Chondrocyte (in vitro differentiated cells): Measurements from ENCODE around the gene RAD18. TPM values are rescaled to one million over a fixed set of nuclear protein-coding genes. Genes with fewer than 3 reads are reported as not detected.

Experiments
- DNase-seq: peaks from one replicate; pipeline ENCODE4 v3.0.0; 2021; ENCODE audit warnings: mixed read lengths, low spot score
- H3K27ac Mint-ChIP-seq: one replicate; pipeline ENCODE4 v1.8.0; 2021; ENCODE audit warnings: mild to moderate bottlenecking, moderate library complexity, mixed read lengths; ENCODE audit not compliant: unreplicated experiment
- H3K27me3 Mint-ChIP-seq: 2 replicates; pipeline ENCODE4 v1.8.0; 2021; ENCODE audit warnings: low read depth, mixed read lengths
- H3K36me3 Mint-ChIP-seq: 2 replicates; pipeline ENCODE4 v1.8.0; 2021; ENCODE audit warnings: low read depth, mixed read lengths
- H3K4me1 Mint-ChIP-seq: 2 replicates; pipeline ENCODE4 v1.8.0; 2021; ENCODE audit warnings: low read depth, mild to moderate bottlenecking, mixed read lengths
- H3K4me3 Mint-ChIP-seq: one replicate; pipeline ENCODE4 v1.8.0; 2021; ENCODE audit warnings: mild to moderate bottlenecking, moderate library complexity, mixed read lengths; ENCODE audit not compliant: unreplicated experiment
- H3K9me3 Mint-ChIP-seq: 2 replicates; pipeline ENCODE4 v1.8.0; 2021; ENCODE audit warnings: low read depth, mixed read lengths
- total RNA-seq: library from RNA; stranded (reverse); gene quantifications from 3 replicates; pipeline ENCODE4 v1.2.1, GENCODE V29; 2021
- TF ChIP-seq, protein P1 (sequence below): fragments of 200-600 bp; sonication (generic); IDR thresholded peaks from 2 replicates; pipeline ENCODE4 v1.5.0; 2021; ENCODE audit warnings: antibody characterized with exemption, mild to moderate bottlenecking, moderate library complexity

Gene RAD18
- total RNA-seq, 1 donor from 2014 or later = 9.7 TPM

DNA sequence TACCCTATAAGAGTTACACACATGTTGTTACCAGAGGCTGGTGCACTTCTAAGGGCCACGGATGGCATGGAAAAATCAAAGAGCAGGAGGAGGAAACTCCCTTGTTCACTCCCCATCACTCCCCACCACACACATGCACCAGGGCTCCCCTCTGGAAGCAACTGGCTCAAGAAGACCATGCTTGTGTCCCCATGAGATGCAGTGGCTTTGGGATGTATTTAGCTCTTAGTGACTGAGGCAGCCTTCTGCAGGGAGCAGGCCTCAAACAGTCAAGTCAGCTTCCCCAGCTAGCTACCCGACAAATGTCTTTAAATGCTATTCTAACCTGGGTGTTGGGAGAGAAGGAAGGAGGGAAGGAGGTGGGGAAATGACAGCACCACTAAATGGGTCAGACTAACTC, 32.9 kb upstream of the RAD18 start:
- TF ChIP-seq, protein P1, sequence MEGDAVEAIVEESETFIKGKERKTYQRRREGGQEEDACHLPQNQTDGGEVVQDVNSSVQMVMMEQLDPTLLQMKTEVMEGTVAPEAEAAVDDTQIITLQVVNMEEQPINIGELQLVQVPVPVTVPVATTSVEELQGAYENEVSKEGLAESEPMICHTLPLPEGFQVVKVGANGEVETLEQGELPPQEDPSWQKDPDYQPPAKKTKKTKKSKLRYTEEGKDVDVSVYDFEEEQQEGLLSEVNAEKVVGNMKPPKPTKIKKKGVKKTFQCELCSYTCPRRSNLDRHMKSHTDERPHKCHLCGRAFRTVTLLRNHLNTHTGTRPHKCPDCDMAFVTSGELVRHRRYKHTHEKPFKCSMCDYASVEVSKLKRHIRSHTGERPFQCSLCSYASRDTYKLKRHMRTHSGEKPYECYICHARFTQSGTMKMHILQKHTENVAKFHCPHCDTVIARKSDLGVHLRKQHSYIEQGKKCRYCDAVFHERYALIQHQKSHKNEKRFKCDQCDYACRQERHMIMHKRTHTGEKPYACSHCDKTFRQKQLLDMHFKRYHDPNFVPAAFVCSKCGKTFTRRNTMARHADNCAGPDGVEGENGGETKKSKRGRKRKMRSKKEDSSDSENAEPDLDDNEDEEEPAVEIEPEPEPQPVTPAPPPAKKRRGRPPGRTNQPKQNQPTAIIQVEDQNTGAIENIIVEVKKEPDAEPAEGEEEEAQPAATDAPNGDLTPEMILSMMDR = no peak
- H3K36me3 Mint-ChIP-seq = no peaks in the 10 kb centered on the region
- H3K27ac Mint-ChIP-seq = no peak overlapping the region
- H3K4me3 Mint-ChIP-seq = no peak overlapping the region
- H3K27me3 Mint-ChIP-seq = peaks cover 2% of the 10 kb centered on the region
- no peak for DNase-seq
- no peaks in the 10 kb centered on the region for H3K4me1 Mint-ChIP-seq
- H3K9me3 Mint-ChIP-seq = no peaks in the 10 kb centered on the region

DNA sequence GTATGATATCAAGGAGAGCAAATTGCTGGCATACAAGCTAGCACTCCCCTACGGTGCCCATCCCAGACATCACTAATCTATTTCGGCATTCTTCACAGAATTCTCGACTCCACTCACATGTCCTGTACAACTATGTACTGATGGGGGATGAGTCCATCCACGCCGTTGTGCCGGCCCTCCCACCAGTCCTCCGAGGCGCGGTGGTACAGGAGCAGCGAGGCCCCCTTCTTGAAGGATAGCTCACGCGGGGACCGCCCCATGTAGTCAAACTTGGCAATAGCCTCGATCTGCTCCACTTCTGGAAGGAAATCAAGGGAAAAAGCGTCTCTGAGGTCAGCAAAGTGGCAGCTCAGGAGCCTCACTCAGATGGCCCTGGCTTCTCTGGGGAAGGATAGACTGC, 31.0 kb upstream of the RAD18 start:
- DNase-seq = no peak
- H3K36me3 Mint-ChIP-seq = no peaks in the 10 kb centered on the region
- H3K4me1 Mint-ChIP-seq = peaks cover 3% of the 10 kb centered on the region
- TF ChIP-seq, protein P1 = no peak
- no peaks in the 10 kb centered on the region for H3K9me3 Mint-ChIP-seq
- no peaks in the 10 kb centered on the region for H3K27me3 Mint-ChIP-seq
- no peak overlapping the region for H3K4me3 Mint-ChIP-seq
- no peak overlapping the region for H3K27ac Mint-ChIP-seq

DNA sequence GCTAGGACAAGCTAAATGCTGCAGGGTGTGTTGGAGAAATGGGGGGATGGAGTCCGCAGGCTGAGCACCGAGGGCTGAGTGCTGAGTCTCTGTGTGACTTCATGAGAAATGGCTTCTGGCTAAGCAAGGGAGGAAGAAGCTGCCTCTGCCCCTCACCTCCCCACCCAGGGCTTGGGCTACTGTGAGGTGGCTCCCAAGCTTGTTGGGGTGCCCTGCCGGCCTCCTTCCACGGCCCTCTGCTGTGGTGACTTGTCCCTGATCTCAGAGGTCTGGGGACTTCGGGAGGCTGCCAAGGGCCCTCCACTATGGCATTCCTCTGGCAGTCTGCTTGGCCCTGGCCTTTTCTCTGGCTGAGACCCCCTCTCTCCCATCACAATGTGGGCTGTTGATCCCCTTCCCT, 30.1 kb upstream of the RAD18 start:
- DNase-seq = no peak
- Mint-ChIP-seq H3K4me3 (no peak overlapping the region), H3K27ac (no peak overlapping the region), H3K9me3 (no peaks in the 10 kb centered on the region), H3K36me3 (no peaks in the 10 kb centered on the region), H3K4me1 (peaks cover 8% of the 10 kb centered on the region), H3K27me3 (no peaks in the 10 kb centered on the region)
- TF ChIP-seq, protein P1 = no peak

DNA sequence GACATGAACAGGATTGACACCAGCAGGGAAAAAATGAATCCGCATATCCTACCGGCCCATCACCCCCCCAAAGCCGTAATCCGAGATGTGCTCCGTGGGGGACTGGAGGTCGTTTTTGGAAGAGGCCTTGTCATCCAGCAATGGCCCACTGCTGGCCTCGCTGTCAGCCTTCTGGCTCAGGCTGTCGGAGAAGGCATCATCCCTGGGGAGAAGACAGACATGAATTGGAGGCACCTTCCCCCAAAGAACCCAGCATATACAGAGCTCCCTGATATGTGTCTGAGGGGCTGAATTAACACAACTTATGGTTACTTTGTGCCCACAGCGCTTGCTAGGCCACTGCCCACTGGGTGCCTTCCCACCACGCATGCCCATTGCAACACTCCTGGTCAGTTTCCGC, 29.6 kb upstream of the RAD18 start:
- no peak overlapping the region for H3K4me3 Mint-ChIP-seq
- peaks cover 11% of the 10 kb centered on the region for H3K4me1 Mint-ChIP-seq
- H3K9me3 Mint-ChIP-seq = no peaks in the 10 kb centered on the region
- H3K27me3 Mint-ChIP-seq = no peaks in the 10 kb centered on the region
- no peak overlapping the region for H3K27ac Mint-ChIP-seq
- TF ChIP-seq, protein P1 = no peak
- DNase-seq = no peak
- no peaks in the 10 kb centered on the region for H3K36me3 Mint-ChIP-seq

DNA sequence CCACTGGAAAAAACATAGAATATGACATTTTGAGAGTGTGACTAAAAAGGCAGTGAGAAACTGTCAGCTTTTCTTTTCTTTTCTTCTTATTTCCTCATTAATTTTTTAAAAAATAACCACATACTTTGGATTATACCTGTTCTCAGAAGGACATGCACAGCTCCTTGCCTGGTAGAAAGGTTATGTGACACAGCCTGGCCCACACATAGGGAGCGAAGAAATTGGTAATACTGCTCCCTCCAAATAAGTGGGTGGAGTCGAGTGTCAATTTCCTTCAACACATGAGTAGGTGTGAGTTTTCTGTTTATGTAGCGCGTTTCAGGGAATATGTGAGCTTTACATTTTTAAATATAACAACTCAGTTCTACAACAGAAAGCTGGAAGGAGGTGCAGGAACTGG, 28.9 kb upstream of the RAD18 start:
- H3K4me1 Mint-ChIP-seq = peaks cover 13% of the 10 kb centered on the region
- no peak for DNase-seq
- H3K27ac Mint-ChIP-seq = no peak overlapping the region
- TF ChIP-seq, protein P1 = no peak
- no peaks in the 10 kb centered on the region for H3K36me3 Mint-ChIP-seq
- H3K9me3 Mint-ChIP-seq = no peaks in the 10 kb centered on the region
- no peaks in the 10 kb centered on the region for H3K27me3 Mint-ChIP-seq
- no peak overlapping the region for H3K4me3 Mint-ChIP-seq
